ENCODE results near the gene NTN1. TPM values are rescaled to one million over a fixed set of nuclear protein-coding genes. Genes with fewer than 3 reads are reported as not detected.

Gene NTN1
- total RNA-seq, 1 donor from 2014 or later: 60.3 TPM

DNA sequence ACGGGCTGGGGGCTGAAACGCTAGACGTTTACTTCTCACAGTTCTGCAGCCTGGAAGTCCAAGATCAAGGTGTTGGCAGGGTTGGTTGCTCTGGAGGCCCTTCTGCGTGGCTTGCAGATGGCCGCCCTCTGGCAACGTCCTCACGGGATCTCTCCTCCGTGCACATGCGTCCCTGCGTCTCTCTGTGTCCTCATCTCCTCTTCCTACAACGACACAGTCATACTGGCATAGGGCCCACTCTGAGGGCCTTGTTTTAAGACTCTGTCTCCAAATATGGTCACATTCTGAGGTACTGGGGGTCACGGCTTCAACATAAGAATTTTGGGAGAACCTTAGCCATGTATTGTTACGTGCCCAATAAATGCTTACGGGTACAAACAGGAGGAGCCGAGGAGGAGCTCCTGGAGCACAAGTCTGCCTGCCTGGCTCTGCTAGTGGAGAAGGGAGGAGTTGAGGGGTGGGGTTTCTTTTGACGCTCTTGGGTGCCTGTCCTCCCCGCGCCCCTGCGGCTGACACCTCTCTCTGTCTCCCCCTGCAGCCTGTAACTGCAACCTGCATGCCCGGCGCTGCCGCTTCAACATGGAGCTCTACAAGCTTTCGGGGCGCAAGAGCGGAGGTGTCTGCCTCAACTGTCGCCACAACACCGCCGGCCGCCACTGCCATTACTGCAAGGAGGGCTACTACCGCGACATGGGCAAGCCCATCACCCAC lies 141.1 kb downstream of the NTN1 start:
- peaks cover 11% of the 10 kb centered on the region for H3K9me3 ChIP-seq (replicated peaks)
- no peak overlapping the region for H3K4me3 ChIP-seq
- H3K4me1 ChIP-seq: no peaks in the 10 kb centered on the region
- H3K27ac ChIP-seq (replicated peaks): no peak overlapping the region
- TF ChIP-seq, protein P1, sequence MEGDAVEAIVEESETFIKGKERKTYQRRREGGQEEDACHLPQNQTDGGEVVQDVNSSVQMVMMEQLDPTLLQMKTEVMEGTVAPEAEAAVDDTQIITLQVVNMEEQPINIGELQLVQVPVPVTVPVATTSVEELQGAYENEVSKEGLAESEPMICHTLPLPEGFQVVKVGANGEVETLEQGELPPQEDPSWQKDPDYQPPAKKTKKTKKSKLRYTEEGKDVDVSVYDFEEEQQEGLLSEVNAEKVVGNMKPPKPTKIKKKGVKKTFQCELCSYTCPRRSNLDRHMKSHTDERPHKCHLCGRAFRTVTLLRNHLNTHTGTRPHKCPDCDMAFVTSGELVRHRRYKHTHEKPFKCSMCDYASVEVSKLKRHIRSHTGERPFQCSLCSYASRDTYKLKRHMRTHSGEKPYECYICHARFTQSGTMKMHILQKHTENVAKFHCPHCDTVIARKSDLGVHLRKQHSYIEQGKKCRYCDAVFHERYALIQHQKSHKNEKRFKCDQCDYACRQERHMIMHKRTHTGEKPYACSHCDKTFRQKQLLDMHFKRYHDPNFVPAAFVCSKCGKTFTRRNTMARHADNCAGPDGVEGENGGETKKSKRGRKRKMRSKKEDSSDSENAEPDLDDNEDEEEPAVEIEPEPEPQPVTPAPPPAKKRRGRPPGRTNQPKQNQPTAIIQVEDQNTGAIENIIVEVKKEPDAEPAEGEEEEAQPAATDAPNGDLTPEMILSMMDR (IDR thresholded peaks at IDR 0.05; ENCODE audit: borderline replicate concordance): peak; percentile 13
- H3K27me3 ChIP-seq (ENCODE audit: low read depth): no peaks in the 10 kb centered on the region
- H3K36me3 ChIP-seq: no peaks in the 10 kb centered on the region
- no peak for DNase-seq
- intact Hi-C loops (cut with micrococcal nuclease): no loop called here

DNA sequence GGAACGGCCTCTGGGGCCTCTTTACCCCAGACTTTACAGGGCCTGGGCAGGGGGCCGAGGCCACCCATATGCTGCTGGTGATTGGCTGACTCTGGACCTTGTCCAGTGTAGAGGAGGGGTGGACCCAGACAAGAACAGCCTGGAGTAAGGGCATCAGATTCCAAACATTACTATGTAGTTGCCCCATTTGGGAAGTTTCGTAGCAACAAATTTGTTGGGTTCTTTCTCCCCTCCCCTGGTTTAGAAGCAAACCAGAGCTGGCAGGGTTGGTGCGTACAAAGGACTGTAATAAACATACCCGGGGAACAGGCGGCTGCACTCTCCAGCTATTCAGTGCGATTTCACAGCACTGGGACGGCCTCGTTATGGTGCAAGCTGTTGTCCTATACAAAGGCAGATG lies 145.5 kb downstream of the NTN1 start:
- Histone ChIP-seq H3K4me1 (no peaks in the 10 kb centered on the region), H3K27ac (replicated peaks) (no peak overlapping the region), H3K4me3 (no peak overlapping the region), H3K27me3 (ENCODE audit: low read depth) (no peaks in the 10 kb centered on the region), H3K36me3 (no peaks in the 10 kb centered on the region), H3K9me3 (replicated peaks) (no peaks in the 10 kb centered on the region)
- TF ChIP-seq, protein P1 (IDR thresholded peaks at IDR 0.05; ENCODE audit: borderline replicate concordance): no peak
- intact Hi-C loops (cut with micrococcal nuclease): no loop called here
- DNase-seq: no peak

DNA sequence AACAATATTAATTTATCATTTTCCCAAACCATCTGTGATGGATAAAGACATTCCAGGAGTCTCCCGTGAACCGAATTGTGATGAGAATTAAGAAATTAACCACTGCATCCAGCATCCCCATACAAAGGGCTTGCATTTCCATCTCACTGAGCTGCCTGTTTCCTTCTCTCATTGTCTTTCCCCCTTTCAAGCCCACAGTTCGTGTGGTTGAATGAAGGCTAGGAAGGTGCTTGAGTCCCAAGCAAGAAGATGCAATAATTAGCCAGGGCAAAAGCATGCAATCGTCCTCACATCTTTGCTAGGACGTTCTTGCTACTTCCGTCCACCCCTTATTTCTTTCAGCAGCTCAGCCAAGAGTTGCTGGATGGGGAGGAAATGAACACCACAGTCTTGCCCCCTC lies 146.1 kb downstream of the NTN1 start:
- no peak overlapping the region for H3K4me3 ChIP-seq
- intact Hi-C loops (cut with micrococcal nuclease): no loop called here
- H3K9me3 ChIP-seq (replicated peaks): no peaks in the 10 kb centered on the region
- H3K27me3 ChIP-seq (ENCODE audit: low read depth): no peaks in the 10 kb centered on the region
- H3K4me1 ChIP-seq: no peaks in the 10 kb centered on the region
- H3K27ac ChIP-seq (replicated peaks): no peak overlapping the region
- TF ChIP-seq, protein P1 (IDR thresholded peaks at IDR 0.05; ENCODE audit: borderline replicate concordance): no peak
- H3K36me3 ChIP-seq: no peaks in the 10 kb centered on the region
- no peak for DNase-seq

DNA sequence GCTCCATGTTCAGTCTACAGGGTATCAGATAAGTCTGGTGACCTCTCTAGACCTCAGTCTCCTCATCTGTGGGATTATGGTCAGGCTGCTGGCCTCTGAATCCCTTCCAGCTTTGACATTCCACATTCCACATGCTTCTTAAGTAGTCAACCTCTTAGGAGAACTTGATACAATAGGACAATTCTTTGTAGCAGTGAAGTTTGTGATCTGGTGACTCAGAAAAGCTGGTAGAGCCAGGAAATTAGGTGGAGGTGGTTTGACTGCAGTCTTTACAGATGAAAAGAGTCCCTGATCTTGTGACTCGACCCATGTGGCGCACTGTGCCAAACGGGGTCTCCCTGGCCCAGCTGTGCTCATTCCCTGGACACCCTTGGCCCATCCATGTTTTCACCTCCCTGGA lies 147.8 kb downstream of the NTN1 start:
- intact Hi-C loops (cut with micrococcal nuclease): no loop called here
- no peaks in the 10 kb centered on the region for H3K9me3 ChIP-seq (replicated peaks)
- no peaks in the 10 kb centered on the region for H3K27me3 ChIP-seq (ENCODE audit: low read depth)
- peaks cover 10% of the 10 kb centered on the region for H3K4me1 ChIP-seq
- H3K4me3 ChIP-seq: no peak overlapping the region
- H3K36me3 ChIP-seq: no peaks in the 10 kb centered on the region
- no peak for DNase-seq
- TF ChIP-seq, protein P1 (IDR thresholded peaks at IDR 0.05; ENCODE audit: borderline replicate concordance): no peak
- no peak overlapping the region for H3K27ac ChIP-seq (replicated peaks)

DNA sequence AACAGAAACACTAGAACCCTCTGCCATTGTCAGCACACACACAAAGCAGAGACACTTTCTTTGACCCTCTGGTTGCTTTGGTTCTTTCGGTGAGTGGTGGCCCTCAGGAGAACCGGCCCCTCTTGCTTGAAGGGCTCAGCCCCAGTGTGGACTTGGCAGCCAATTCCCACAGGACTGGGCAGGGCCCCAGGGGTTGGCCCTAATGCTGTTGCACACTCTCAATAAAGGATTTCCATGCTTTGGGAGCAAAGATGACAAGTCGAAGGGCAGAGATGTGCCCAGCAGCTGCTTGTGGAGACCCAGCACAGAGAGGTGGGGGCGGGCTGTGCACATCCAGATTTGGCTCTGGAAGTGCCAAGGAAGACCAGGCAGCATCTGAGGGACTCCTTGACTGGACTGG lies 149.0 kb downstream of the NTN1 start:
- Histone ChIP-seq H3K27ac (replicated peaks) (no peak overlapping the region), H3K9me3 (replicated peaks) (no peaks in the 10 kb centered on the region), H3K27me3 (ENCODE audit: low read depth) (no peaks in the 10 kb centered on the region), H3K4me3 (no peak overlapping the region), H3K36me3 (no peaks in the 10 kb centered on the region), H3K4me1 (peaks cover 20% of the 10 kb centered on the region)
- TF ChIP-seq, protein P1 (IDR thresholded peaks at IDR 0.05; ENCODE audit: borderline replicate concordance): no peak
- intact Hi-C loops (cut with micrococcal nuclease): no loop called here
- no peak for DNase-seq

Measured in left ventricle myocardium inferior (tissue), 1 donor.